AG04449 (cell line): ENCODE measurements around the gene SYNGAP1.

Source experiments
- CTCF ChIA-PET: fragments of 350-600 bp; formaldehyde crosslinking; extraction: SDS; loops from one replicate; lab custom pipeline; 2021; ENCODE audit warnings: antibody characterized with exemption; lab: Yijun Ruan, JAX
- POLR2A ChIA-PET: fragments of 400-600, 350-600 bp; formaldehyde crosslinking; extraction: SDS; loops from one replicate; lab custom pipeline; 2020; ENCODE audit warnings: antibody characterized with exemption, inconsistent platforms; lab: Yijun Ruan, JAX
- DNase-seq: peaks from one replicate; pipeline ENCODE4 v3.0.0-alpha.2; 2010; ENCODE audit warnings: low read depth, low spot score
- H3K4me3 ChIP-seq: 2 replicates; pipeline ENCODE4 v1.5.1; 2011; ENCODE audit warnings: low read depth, mild to moderate bottlenecking, control low read depth, low read length
- TF ChIP-seq, protein P1 (sequence below): IDR thresholded peaks from one replicate; pipeline ENCODE4 v1.5.1; 2011; ENCODE audit warnings: mild to moderate bottlenecking, moderate library complexity, low read length, control low read depth, inconsistent platforms; ENCODE audit not compliant: insufficient read depth; ENCODE audit errors: missing control alignments

SYNGAP1 gene

DNA sequence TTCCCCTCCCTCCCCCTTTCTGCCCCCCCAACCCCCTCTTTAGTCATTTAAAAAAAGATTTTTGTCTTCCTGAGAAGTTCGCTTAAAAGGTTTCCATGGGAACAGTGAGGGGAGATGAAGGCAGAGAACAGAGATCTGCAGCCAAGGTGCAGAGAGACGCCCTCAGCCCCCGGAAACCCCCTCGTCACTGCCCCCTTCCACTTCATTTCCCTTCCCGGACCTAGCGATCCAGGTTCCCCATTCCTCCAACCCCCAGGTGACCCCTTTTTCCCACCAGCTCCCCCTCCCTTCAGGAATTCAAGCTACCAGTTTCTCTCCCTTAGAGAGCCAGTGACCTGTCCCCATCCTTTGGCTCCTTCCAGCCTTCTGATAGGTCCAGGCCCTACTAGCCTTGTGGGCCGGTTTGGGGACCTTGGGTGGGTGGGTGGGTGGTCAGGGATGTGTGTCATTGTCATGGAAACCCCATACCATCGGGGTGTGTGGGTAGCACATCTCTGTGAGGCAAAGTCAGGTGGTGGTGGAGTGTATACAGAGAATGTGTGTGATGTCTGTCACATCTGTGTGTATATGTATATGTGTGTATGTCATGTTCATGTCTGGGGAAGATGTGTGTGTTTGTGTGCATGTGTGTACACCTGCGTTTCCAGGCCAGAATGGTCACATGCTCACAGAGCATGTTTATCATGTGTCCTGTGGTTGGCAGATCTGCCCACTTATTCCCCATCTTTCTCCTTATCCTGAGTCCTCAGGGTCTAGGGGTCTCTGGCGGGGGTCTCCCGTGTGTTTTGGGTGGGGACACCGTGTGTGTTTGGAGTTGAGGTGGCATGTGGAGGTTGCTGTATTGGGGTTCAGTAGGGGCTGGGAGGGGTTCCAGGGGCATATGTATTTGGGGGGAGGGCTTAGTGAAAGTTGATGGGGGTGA is 7.0 kb downstream of the SYNGAP1 start:
- TF ChIP-seq, protein P1, sequence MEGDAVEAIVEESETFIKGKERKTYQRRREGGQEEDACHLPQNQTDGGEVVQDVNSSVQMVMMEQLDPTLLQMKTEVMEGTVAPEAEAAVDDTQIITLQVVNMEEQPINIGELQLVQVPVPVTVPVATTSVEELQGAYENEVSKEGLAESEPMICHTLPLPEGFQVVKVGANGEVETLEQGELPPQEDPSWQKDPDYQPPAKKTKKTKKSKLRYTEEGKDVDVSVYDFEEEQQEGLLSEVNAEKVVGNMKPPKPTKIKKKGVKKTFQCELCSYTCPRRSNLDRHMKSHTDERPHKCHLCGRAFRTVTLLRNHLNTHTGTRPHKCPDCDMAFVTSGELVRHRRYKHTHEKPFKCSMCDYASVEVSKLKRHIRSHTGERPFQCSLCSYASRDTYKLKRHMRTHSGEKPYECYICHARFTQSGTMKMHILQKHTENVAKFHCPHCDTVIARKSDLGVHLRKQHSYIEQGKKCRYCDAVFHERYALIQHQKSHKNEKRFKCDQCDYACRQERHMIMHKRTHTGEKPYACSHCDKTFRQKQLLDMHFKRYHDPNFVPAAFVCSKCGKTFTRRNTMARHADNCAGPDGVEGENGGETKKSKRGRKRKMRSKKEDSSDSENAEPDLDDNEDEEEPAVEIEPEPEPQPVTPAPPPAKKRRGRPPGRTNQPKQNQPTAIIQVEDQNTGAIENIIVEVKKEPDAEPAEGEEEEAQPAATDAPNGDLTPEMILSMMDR: no peak
- peak overlapping the region; percentile 66 for H3K4me3 ChIP-seq
- ChIA-PET POLR2A (interaction anchor here (1.5 kb wide), 1 partner anchor 27 kb away, joined by 5 read pairs; the partner anchor contains the start of gene ZBTB9), CTCF (interaction anchor here (1.0 to 3.3 kb wide), 11 partner anchors 9 to 127 kb away, joined by 3 to 48 read pairs (median 5); no protein-coding TSS in a partner anchor)
- DNase-seq: no peak

DNA sequence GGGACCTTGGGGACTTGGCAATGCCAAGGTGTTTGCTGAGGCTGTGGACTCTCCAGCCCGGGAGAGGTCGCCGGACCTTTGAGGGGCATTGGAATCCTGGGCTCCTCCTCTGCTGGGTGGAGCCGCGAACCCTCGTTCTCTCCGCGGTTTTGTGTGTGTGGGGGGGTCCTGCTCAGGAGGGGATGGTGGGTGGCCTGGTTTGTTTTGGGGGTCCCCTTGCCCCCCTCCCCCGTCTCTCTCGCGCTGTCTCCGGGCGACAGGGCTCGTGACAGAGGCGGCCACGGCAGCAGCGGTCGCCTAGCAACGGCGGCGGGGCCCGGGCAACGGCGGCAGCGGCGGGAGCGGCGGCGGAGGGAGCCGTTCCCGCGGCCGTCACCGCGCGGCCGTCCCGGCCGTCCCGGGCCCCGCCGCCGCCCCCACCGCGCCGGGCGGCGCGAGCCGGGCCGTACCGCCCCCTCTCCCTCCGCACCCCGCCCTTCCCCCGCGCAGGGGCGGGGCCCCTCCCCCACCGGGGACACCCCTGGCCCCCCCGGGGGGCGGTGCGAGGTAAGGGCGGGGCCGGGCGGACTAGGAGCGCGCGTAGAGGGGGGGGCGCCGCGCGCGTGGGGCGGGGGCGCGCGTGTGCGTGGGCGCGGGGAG is 7.8 kb downstream of the SYNGAP1 start:
- POLR2A ChIA-PET: no interaction called here
- CTCF ChIA-PET: no interaction called here
- no peak for DNase-seq
- peak overlapping the region; percentile 66 for H3K4me3 ChIP-seq
- TF ChIP-seq, protein P1: peak; percentile 4

DNA sequence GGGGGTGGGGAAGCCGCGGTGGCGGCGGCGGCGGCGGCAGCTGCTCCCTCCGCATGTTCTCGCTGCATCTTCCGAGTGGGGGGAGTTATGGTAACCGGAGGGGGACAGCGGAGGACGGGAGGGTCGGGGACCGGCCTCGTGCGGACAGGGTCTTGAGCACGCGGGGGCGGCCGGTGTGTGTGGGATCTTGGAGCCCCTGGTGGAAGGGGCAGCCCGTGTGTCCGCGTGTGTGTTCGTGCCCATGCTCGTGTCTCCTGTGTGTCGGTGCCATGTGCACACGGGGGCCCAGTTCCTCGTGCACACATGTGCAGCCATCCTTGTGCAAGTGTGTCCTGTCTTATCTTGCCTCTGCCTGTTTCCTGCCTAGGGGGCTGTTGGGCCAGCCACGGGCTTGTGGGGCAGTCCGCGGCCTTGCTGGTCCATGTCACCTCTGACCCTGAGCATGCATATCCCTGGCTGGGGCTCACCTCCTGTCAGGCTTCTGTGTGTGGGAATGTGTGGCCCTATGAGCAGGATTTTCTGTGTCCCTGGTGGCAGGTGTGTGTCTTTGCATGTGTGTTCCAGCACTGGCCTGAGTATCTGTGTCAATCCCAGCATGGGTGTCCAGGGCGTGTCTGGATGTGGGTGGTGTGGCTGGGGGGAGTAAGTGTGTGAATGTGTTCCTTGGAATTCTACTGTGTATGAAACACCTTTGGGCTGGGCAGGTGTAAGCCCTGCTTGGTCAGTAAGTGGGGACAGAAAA is 8.5 kb downstream of the SYNGAP1 start:
- TF ChIP-seq, protein P1: peak; percentile 34
- peak overlapping the region; percentile 66 for H3K4me3 ChIP-seq
- ChIA-PET CTCF (interaction anchor here (0.6 to 3.9 kb wide), 4 partner anchors 10 to 38 kb away, joined by 3 to 19 read pairs (median 4); no protein-coding TSS in a partner anchor), POLR2A (no interaction called here)
- DNase-seq: no peak

DNA sequence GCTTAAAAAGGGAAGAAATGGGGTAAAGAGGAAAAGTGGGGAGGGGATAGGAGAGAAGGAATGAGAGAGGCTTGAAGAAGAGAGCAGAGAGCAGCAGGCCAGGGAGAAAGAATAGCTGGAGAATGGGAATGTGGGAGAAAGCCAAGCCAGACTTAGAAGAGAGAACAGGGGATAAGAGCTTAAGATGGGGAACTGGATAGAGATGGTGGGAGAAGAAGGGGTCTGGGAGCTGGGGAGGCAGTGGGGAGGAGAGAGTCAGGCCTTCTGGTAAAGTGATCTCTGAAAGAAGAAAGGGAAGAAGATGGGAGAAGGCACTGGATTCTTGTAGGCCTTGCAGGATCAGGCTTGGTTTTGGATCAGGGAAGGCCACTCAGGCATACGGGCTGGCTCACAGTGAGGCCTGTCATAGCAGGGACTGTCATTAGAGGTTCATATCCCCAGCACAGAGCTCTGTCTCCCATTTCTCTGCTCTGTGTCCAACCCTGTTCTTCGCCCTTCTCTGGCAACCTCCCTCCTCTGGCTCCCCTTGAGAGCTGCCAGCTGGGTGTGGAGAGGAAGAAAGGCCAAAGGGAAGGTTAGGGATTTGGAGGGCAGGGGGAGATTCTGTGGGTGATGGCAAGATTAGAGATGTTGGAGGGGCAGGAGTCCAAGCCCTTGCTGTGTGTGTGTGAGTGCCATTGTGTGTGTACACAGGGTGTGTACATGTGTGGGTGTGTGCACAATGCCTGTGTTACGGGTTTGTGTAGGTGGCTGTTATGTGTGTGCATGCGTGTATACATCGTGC is 9.3 kb downstream of the SYNGAP1 start:
- ChIA-PET CTCF (interaction anchor here (0.6 to 3.9 kb wide), 4 partner anchors 11 to 39 kb away, joined by 3 to 19 read pairs (median 4); no protein-coding TSS in a partner anchor), POLR2A (no interaction called here)
- no peak for DNase-seq
- H3K4me3 ChIP-seq: no peak overlapping the region
- TF ChIP-seq, protein P1: no peak

DNA sequence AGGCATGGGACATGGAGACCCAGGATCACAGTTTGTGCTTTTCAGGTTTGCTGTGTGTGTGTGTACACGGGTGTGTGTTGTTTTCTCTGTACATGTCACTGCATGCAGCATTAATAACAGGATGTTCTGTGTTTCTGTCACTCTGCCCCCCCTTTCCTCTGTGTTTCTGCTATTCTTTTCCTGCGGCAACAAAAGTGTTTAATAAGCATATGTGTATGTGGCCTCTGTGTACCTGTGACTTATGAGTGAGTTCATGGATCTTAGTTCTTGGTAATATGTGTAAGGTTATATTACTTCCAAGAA is 9.8 kb downstream of the SYNGAP1 start:
- POLR2A ChIA-PET: no interaction called here
- no peak for DNase-seq
- no peak overlapping the region for H3K4me3 ChIP-seq
- TF ChIP-seq, protein P1: no peak
- CTCF ChIA-PET: interaction anchor here (3.9 kb wide), 1 partner anchor 39 kb away, joined by 19 read pairs; no protein-coding TSS in a partner anchor
